Amniotic epithelial cell (primary cell): ENCODE results near the gene KLHL25.
"Not testable (repeated sequence)": the region's sequence is repeated elsewhere in the genome, so short reads cannot be mapped to it uniquely, and the experiment has no call there.

ENCODE experiments used
- DNase-seq: peaks from one replicate; pipeline ENCODE4 v3.0.0-alpha.2; 2010; ENCODE audit warnings: low read depth

Gene KLHL25

GRCh38 chr15:85794598-85795336 lies at the start of gene KLHL25:
Gene KLHL25 (minus strand): TSS chr15:85794925. CDS start chr15:85769810, 25,115 bp downstream.
- DNase-seq: peak; percentile 90

GRCh38 chr15:85840802-85841152 lies 46.1 kb upstream of the KLHL25 start:
- DNase-seq: no peak

GRCh38 chr15:85840079-85840801 lies 45.5 kb upstream of the KLHL25 start:
- peak; percentile 51 for DNase-seq

GRCh38 chr15:85839643-85840042 lies 44.9 kb upstream of the KLHL25 start:
- no peak for DNase-seq

GRCh38 chr15:85838655-85839054 lies 43.9 kb upstream of the KLHL25 start:
- no peak for DNase-seq

GRCh38 chr15:85837881-85838280 lies 43.2 kb upstream of the KLHL25 start:
- no peak for DNase-seq

- DNase-seq: peak; percentile 11
These were observed 42.3 kb upstream of the KLHL25 start for GRCh38 chr15:85837011-85837433.

- DNase-seq: no peak
These were observed 39.9 kb upstream of the KLHL25 start for GRCh38 chr15:85834651-85835050.

GRCh38 chr15:85832394-85832793 lies 37.7 kb upstream of the KLHL25 start:
- no peak for DNase-seq

GRCh38 chr15:85831415-85832113 lies 36.8 kb upstream of the KLHL25 start:
- DNase-seq: peak; percentile 54

- not testable (repeated sequence) for DNase-seq
These were observed 35.0 kb upstream of the KLHL25 start for GRCh38 chr15:85829754-85830153.

GRCh38 chr15:85828874-85829273 lies 34.1 kb upstream of the KLHL25 start:
- no peak for DNase-seq

GRCh38 chr15:85828126-85828525 lies 33.4 kb upstream of the KLHL25 start:
- DNase-seq: no peak

GRCh38 chr15:85826756-85827515 lies 32.2 kb upstream of the KLHL25 start:
- DNase-seq: peak; percentile 90

GRCh38 chr15:85825719-85826118 lies 31.0 kb upstream of the KLHL25 start:
- DNase-seq: no peak

GRCh38 chr15:85825118-85825517 lies 30.4 kb upstream of the KLHL25 start:
- DNase-seq: no peak

GRCh38 chr15:85821545-85821944 lies 26.8 kb upstream of the KLHL25 start:
- DNase-seq: peak; percentile 17

- DNase-seq: no peak
These were observed 25.2 kb upstream of the KLHL25 start for GRCh38 chr15:85819938-85820337.

- DNase-seq: no peak
These were observed 18.5 kb upstream of the KLHL25 start for GRCh38 chr15:85813234-85813633.

- peak; percentile 18 for DNase-seq
These were observed 15.3 kb upstream of the KLHL25 start for GRCh38 chr15:85810075-85810474.

- DNase-seq: no peak
These were observed 10.7 kb upstream of the KLHL25 start for GRCh38 chr15:85805420-85805819.
